SH-SY5Y (cell line): ENCODE data around the gene RALGAPA2.

Experiments used
- GATA2 ChIP-seq: IDR thresholded peaks from 2 replicates; pipeline ENCODE4 v1.6.1; 2011; ENCODE audit warnings: mild to moderate bottlenecking, low read depth, low read length
- GATA3 ChIP-seq: IDR thresholded peaks from 2 replicates; pipeline ENCODE4 v1.6.1; 2011; ENCODE audit warnings: low read depth, mild to moderate bottlenecking, low read length, moderate library complexity

DNA sequence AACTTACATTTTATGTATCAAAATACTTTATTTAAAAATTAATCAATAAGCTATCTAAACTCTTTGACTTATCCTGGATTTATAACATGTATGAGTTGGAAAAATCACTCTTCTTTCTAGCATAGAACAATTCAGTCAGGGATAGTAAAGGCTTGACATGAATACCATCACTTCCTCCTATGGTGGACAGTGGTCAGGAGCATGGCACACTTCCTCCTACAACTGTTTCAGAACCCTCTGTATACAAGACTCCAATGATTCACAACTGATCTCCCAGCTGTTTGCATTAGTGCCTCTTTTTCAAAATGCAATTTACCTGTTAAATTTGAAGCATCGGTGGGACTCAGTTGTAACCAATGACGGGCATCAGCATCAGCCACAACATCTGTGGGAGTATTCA, 129.7 kb downstream of the RALGAPA2 start:
- TF ChIP-seq GATA2 = no peak
- TF ChIP-seq GATA3 = no peak
